SK-N-SH treated with all-trans-retinoic acid at 6 μM for 48 hours (cell line): ENCODE data around the gene PSD2.

Experiments used
- ATAC-seq: fragments of 200-7000 bp; cut with Tn5 transposase; 3 replicates; pipeline ENCODE4 v1.9.1; 2020; ENCODE audit warnings: mild to moderate bottlenecking, moderate library complexity
- CREB5 ChIP-seq: fragments of 250-450 bp; sonication (Bioruptor Pico); IDR thresholded peaks from 2 replicates; pipeline ENCODE4 v1.5.1; 2020; ENCODE audit warnings: low read depth, mild to moderate bottlenecking, moderate library complexity
- CSDC2 ChIP-seq: fragments of 250-450 bp; sonication (Bioruptor Pico); IDR thresholded peaks from 2 replicates; pipeline ENCODE4 v1.5.0; 2020; ENCODE audit warnings: mild to moderate bottlenecking, moderate library complexity
- CSRNP3 ChIP-seq: fragments of 250-450 bp; sonication (Bioruptor Pico); IDR thresholded peaks from 2 replicates; pipeline ENCODE4 v1.5.1; 2021; ENCODE audit warnings: mild to moderate bottlenecking, moderate library complexity
- ESRRG ChIP-seq: fragments of 250-450 bp; sonication (Bioruptor Pico); IDR thresholded peaks from 2 replicates; pipeline ENCODE4 v1.6.1; 2021; ENCODE audit warnings: mild to moderate bottlenecking
- ISL1 ChIP-seq: fragments of 250-450 bp; sonication (Bioruptor Pico); IDR thresholded peaks from 2 replicates; pipeline ENCODE4 v2.1.2; 2022; ENCODE audit warnings: mild to moderate bottlenecking, moderate library complexity
- OSR1 ChIP-seq: fragments of 250-450 bp; sonication (Bioruptor Pico); IDR thresholded peaks from 2 replicates; pipeline ENCODE4 v1.8.0; 2022; ENCODE audit warnings: moderate library complexity, mild to moderate bottlenecking, inconsistent platforms
- PATZ1 ChIP-seq: fragments of 250-450 bp; sonication (Bioruptor Pico); IDR thresholded peaks from 2 replicates; pipeline ENCODE4 v1.8.0; 2020; ENCODE audit warnings: mild to moderate bottlenecking, moderate library complexity, borderline replicate concordance
- POU6F1 ChIP-seq: fragments of 250-450 bp; sonication (Bioruptor Pico); IDR thresholded peaks from 2 replicates; pipeline ENCODE4 v1.8.0; 2021; ENCODE audit warnings: low read depth, mild to moderate bottlenecking, moderate library complexity, borderline replicate concordance
- PPARA ChIP-seq: fragments of 250-450 bp; sonication (Bioruptor Pico); IDR thresholded peaks from 2 replicates; pipeline ENCODE4 v1.5.0; 2020; ENCODE audit warnings: mild to moderate bottlenecking, borderline replicate concordance
- RARB ChIP-seq: fragments of 250-450 bp; sonication (Bioruptor Pico); IDR thresholded peaks from 2 replicates; pipeline ENCODE4 v1.8.0; 2021; ENCODE audit warnings: mild to moderate bottlenecking, moderate library complexity
- TCF4 ChIP-seq: fragments of 250-450 bp; sonication (Bioruptor Pico); IDR thresholded peaks from 2 replicates; pipeline ENCODE4 v1.8.0; 2021; ENCODE audit warnings: mild to moderate bottlenecking, moderate library complexity, borderline replicate concordance
- TOX ChIP-seq: fragments of 250-450 bp; sonication (Bioruptor Pico); IDR thresholded peaks from 2 replicates; pipeline ENCODE4 v1.8.0; 2021; ENCODE audit warnings: mild to moderate bottlenecking, moderate library complexity, borderline replicate concordance
- TSHZ2 ChIP-seq: fragments of 250-450 bp; sonication (Bioruptor Pico); IDR thresholded peaks from 2 replicates; pipeline ENCODE4 v1.5.0; 2020; ENCODE audit warnings: mild to moderate bottlenecking, moderate library complexity
- ZC3H10 ChIP-seq: fragments of 250-450 bp; sonication (Bioruptor Pico); IDR thresholded peaks from 2 replicates; pipeline ENCODE4 v1.5.1; 2021; ENCODE audit warnings: mild to moderate bottlenecking, moderate library complexity
- ZNF565 ChIP-seq: fragments of 450-650 bp; formaldehyde crosslinking; conservative IDR thresholded peaks from 2 replicates; pipeline ENCODE4 v1.5.0; 2020; ENCODE audit warnings: low read depth, mild to moderate bottlenecking, moderate library complexity
- ZNF70 ChIP-seq: fragments of 450-650 bp; formaldehyde crosslinking; IDR thresholded peaks from 2 replicates; pipeline ENCODE4 v1.5.0; 2020; ENCODE audit warnings: mild to moderate bottlenecking, moderate library complexity
- ZNF8 ChIP-seq: fragments of 450-650 bp; formaldehyde crosslinking; IDR thresholded peaks from 2 replicates; pipeline ENCODE4 v1.5.0; 2020; ENCODE audit warnings: mild to moderate bottlenecking, moderate library complexity

Gene PSD2

GRCh38 chr5:139855451-139855850 lies 59.8 kb downstream of the PSD2 start:
- ATAC-seq, result no peak

GRCh38 chr5:139855946-139856540 lies 60.4 kb downstream of the PSD2 start:
- ATAC-seq, result no peak
- TF ChIP-seq RARB (CRISPR knock-in tag) (no peak), ESRRG (CRISPR knock-in tag) (no peak), CREB5 (CRISPR knock-in tag) (no peak), ZNF70 (CRISPR knock-in tag) (no peak), CSDC2 (CRISPR knock-in tag) (no peak), TOX (CRISPR knock-in tag) (no peak), CSRNP3 (no peak), POU6F1 (CRISPR knock-in tag) (no peak), TCF4 (CRISPR knock-in tag) (no peak), TSHZ2 (CRISPR knock-in tag) (no peak), ZNF565 (CRISPR knock-in tag) (no peak), ZNF8 (CRISPR knock-in tag) (no peak)

More at GRCh38 chr5:139855451-139855850, 59.8 kb downstream of the PSD2 start:
- TF ChIP-seq PPARA (CRISPR knock-in tag), result no peak
- TF ChIP-seq TOX (CRISPR knock-in tag), result no peak
- TF ChIP-seq ZC3H10 (CRISPR knock-in tag), result no peak
- no peak for TF ChIP-seq CSRNP3
- TF ChIP-seq PATZ1 (CRISPR knock-in tag), result no peak
- no peak for TF ChIP-seq ISL1
- TF ChIP-seq TCF4 (CRISPR knock-in tag), result no peak
- TF ChIP-seq OSR1 (CRISPR knock-in tag), result no peak
- no peak for TF ChIP-seq ZNF8 (CRISPR knock-in tag)
- no peak for TF ChIP-seq CREB5 (CRISPR knock-in tag)
- TF ChIP-seq CSDC2 (CRISPR knock-in tag), result no peak
- no peak for TF ChIP-seq ZNF565 (CRISPR knock-in tag)
- TF ChIP-seq POU6F1 (CRISPR knock-in tag), result no peak
